Stimulated activated naive CD8-positive, alpha-beta T cell treated with anti-CD3 and anti-CD28 coated beads, Interleukin-15, amount 100 ng/mL, for 72 hours (primary cell): ENCODE measurements around the gene PHACTR1.
"Not testable (repeated sequence)": the region's sequence is repeated elsewhere in the genome, so short reads cannot be mapped to it uniquely, and the experiment has no call there.

ENCODE experiments used
- ATAC-seq: fragments of 150-1000 bp; cut with Tn5 transposase; 2 replicates; pipeline ENCODE4 v1.10.0; 2021; ENCODE audit warnings: mild to moderate bottlenecking, moderate library complexity
- DNase-seq, 2 donors: peaks; one replicate each; pipeline ENCODE4 v3.0.0; 2021 to 2022
- H3K27ac Mint-ChIP-seq, 2 donors: one replicate each; pipeline ENCODE4 v1.8.0; 2022; ENCODE audit warnings: mild to moderate bottlenecking in 2 of 2, mixed read lengths in 2 of 2, moderate library complexity in 2 of 2
- H3K27me3 Mint-ChIP-seq: one replicate; pipeline ENCODE4 v1.8.0; 2022; ENCODE audit warnings: mixed read lengths
- H3K4me1 Mint-ChIP-seq: one replicate; pipeline ENCODE4 v1.8.0; 2022; ENCODE audit warnings: mild to moderate bottlenecking, mixed read lengths
- H3K4me3 Mint-ChIP-seq, 2 donors: one replicate each; pipeline ENCODE4 v1.8.0; 2022; ENCODE audit warnings: mild to moderate bottlenecking in 2 of 2, mixed read lengths in 2 of 2, moderate library complexity in 1 of 2
- H3K9me3 Mint-ChIP-seq, 2 donors: one replicate each; pipeline ENCODE4 v1.8.0; 2022; ENCODE audit warnings: mixed read lengths in 2 of 2

Gene PHACTR1

GRCh38 chr6:12921467-12921866 lies 204.9 kb downstream of the PHACTR1 start:
- no peak overlapping the region for H3K27ac Mint-ChIP-seq
- no peaks in the 10 kb centered on the region for H3K4me1 Mint-ChIP-seq
- no peak overlapping the region for H3K4me3 Mint-ChIP-seq
- no peak for DNase-seq
- H3K27me3 Mint-ChIP-seq: peaks cover 5% of the 10 kb centered on the region
- no peak for ATAC-seq
- no peaks in the 10 kb centered on the region for H3K9me3 Mint-ChIP-seq

DNA sequence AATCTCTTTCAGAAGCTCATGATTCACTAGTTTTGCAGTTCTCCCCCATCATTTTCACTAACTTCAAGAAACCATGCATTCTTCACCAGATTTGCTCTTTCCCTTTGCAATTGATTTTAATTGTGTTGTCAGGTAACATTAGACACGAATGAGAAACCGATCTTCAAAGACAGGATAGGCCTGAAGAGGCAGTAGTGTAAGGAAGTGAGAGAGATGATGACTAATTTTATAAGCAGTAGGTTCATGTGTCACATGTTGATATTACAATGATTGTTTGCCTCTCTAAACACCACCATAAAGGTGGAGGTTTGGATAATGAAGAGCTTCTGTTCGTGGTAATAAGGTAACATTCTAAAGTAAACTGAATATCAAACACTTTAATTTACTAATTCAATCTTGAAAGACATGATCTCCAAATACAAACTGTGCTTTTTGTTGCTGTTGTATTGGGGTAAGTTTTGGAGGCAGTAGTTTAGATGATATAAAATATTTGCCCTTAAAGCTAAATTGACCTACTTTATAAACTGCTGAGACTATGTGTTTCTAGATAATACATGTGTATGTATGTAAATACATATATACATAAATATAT lies 207.2 kb downstream of the PHACTR1 start:
- no peaks in the 10 kb centered on the region for H3K9me3 Mint-ChIP-seq
- ATAC-seq: no peak

GRCh38 chr6:12924911-12925310 lies 208.3 kb downstream of the PHACTR1 start:
- H3K9me3 Mint-ChIP-seq: no peaks in the 10 kb centered on the region

More for the DNA sequence above, 207.2 kb downstream of the PHACTR1 start:
- no peak for DNase-seq
- Mint-ChIP-seq H3K27me3 (peaks cover 8% of the 10 kb centered on the region), H3K27ac (no peak overlapping the region), H3K4me3 (no peak overlapping the region), H3K4me1 (no peaks in the 10 kb centered on the region)

GRCh38 chr6:12927746-12928145 lies 211.2 kb downstream of the PHACTR1 start:
- Mint-ChIP-seq H3K4me3 (no peak overlapping the region), H3K4me1 (no peaks in the 10 kb centered on the region), H3K27me3 (peaks cover 8% of the 10 kb centered on the region), H3K27ac (no peak overlapping the region), H3K9me3 (no peaks in the 10 kb centered on the region)
- ATAC-seq: no peak
- no peak for DNase-seq

More at GRCh38 chr6:12924911-12925310, 208.3 kb downstream of the PHACTR1 start:
- Mint-ChIP-seq H3K27ac (no peak overlapping the region), H3K4me3 (no peak overlapping the region), H3K27me3 (peaks cover 8% of the 10 kb centered on the region), H3K4me1 (no peaks in the 10 kb centered on the region)
- no peak for DNase-seq
- no peak for ATAC-seq

DNA sequence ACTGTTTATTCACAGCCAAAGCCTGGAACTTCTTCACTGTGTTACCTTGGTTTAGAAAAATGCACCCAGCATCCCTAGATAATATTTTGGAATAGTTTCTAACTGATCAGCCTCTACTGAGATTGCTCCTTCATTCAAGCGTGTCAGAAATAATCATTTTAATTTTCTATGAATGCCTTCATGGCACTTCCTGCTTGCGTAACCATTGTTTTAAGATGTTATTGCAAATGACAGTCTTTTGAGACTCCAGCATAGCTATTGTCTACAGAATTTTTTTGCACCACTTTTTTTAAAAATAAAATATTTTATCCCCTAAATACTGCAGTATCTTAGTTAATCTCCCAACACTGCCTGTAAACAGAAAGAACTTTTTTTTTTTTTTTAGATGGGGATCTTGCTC lies 213.1 kb downstream of the PHACTR1 start:
- H3K4me3 Mint-ChIP-seq: no peak overlapping the region
- DNase-seq (no peak), ATAC-seq (no peak)
- H3K4me1 Mint-ChIP-seq: no peaks in the 10 kb centered on the region
- H3K27me3 Mint-ChIP-seq: peaks cover 8% of the 10 kb centered on the region
- no peaks in the 10 kb centered on the region for H3K9me3 Mint-ChIP-seq
- H3K27ac Mint-ChIP-seq: no peak overlapping the region

DNA sequence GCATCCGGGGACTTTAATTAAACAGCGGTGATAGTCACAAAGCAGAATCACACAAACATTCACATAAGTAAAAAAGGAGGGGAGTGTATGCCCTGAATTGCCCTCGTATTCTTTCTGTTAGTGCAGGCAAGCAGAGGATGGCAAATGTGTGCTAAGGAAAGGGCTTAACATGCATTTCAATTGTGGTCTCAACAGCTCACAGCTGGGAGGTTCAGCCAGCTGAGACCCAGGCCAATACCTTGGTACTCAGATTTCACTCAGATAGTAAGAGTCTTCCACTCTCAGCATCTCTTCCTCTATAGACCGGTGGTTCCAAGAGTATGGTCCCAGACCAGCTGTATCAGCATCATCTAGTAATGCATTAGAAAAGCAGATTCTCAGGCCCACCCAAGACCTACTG lies 215.1 kb downstream of the PHACTR1 start:
- no peak for ATAC-seq
- Mint-ChIP-seq H3K4me1 (no peaks in the 10 kb centered on the region), H3K27ac (no peak overlapping the region), H3K4me3 (no peak overlapping the region), H3K27me3 (peaks cover 1% of the 10 kb centered on the region), H3K9me3 (no peaks in the 10 kb centered on the region)
- DNase-seq: no peak

- H3K4me3 Mint-ChIP-seq: no peak overlapping the region
- no peak overlapping the region for H3K27ac Mint-ChIP-seq
- H3K9me3 Mint-ChIP-seq: no peaks in the 10 kb centered on the region
- DNase-seq (no peak), ATAC-seq (no peak)
- H3K27me3 Mint-ChIP-seq: no peaks in the 10 kb centered on the region
- H3K4me1 Mint-ChIP-seq: no peaks in the 10 kb centered on the region
Observed at GRCh38 chr6:12935637-12936036, 219.1 kb downstream of the PHACTR1 start.

DNA sequence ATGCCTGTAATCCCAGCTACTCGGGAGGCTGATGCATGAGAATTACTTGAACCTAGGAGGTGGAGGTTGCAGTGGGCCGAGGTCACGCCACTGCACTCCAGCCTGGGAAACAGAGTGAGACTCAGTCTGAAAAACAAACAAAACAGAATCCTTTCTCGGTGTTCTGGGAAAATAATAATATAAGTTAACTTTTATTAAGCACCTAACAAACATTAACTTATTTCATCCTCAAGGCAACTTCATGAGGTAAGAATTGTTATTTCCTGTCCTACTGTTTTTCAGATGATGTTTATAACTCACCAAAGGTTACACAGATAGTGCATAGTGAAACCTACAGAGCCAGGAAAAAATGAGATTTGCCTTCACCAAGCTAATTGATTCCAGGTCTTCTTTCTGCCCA lies 221.4 kb downstream of the PHACTR1 start:
- no peak for ATAC-seq
- Mint-ChIP-seq H3K4me1 (peaks cover 12% of the 10 kb centered on the region), H3K27me3 (no peaks in the 10 kb centered on the region), H3K27ac (no peak overlapping the region), H3K9me3 (no peaks in the 10 kb centered on the region), H3K4me3 (no peak overlapping the region)
- no peak for DNase-seq

DNA sequence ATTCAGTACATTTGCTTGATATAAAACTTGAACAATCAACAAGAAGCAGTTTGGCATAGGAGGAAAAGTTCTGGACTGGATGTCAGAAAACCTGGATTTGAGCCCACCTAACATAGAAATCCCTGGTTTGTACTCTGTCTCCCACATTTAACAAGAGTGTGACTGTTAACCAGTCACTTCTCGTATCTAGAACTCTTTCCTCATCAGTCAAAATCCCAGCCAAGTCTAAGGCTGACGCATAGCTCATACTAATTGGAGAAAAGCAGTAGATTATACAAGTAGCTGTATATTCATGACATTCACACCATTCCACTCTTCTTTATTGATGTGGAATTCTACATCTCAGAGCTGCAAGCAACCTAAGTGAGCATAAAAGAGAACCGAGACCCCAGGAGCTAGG lies 222.7 kb downstream of the PHACTR1 start:
- Mint-ChIP-seq H3K27me3 (no peaks in the 10 kb centered on the region), H3K27ac (no peak overlapping the region), H3K4me1 (peaks cover 12% of the 10 kb centered on the region), H3K4me3 (no peak overlapping the region), H3K9me3 (no peaks in the 10 kb centered on the region)
- ATAC-seq (no peak), DNase-seq (no peak)

DNA sequence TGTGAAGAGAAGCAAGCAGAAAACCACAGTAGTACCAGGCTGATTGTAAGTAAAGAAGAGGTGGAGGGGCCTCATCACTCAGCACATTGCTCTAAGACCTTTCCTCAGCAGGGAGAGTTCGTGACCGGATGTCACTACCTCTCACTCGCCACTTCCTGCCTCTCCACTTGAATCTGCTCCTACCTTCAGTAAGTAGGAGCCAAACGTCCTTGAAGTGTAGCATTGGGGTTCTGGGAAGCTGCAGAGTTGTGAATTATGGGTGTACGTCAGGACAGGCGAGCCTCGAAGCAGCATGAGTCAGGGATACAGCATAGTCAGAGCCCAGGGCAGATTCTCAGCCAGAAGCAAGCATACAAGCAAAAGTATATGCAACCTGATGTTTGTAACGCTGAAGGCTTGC lies 224.9 kb downstream of the PHACTR1 start:
- ATAC-seq: peak; percentile 73
- Mint-ChIP-seq H3K9me3 (no peaks in the 10 kb centered on the region), H3K4me3 (no peak overlapping the region), H3K4me1 (peaks cover 18% of the 10 kb centered on the region), H3K27me3 (no peaks in the 10 kb centered on the region), H3K27ac (peak overlapping the region; percentile 16 to 56)
- peak in 1 of 2 donors; percentile 11 for DNase-seq

- H3K27me3 Mint-ChIP-seq: no peaks in the 10 kb centered on the region
- DNase-seq (no peak), ATAC-seq (no peak)
- peaks cover 18% of the 10 kb centered on the region for H3K4me1 Mint-ChIP-seq
- no peaks in the 10 kb centered on the region for H3K9me3 Mint-ChIP-seq
- no peak overlapping the region for H3K27ac Mint-ChIP-seq
- H3K4me3 Mint-ChIP-seq: no peak overlapping the region
Observed at GRCh38 chr6:12943549-12943948, 227.0 kb downstream of the PHACTR1 start.

GRCh38 chr6:12944001-12944400 lies 227.4 kb downstream of the PHACTR1 start:
- Mint-ChIP-seq H3K27ac (no peak overlapping the region), H3K4me3 (no peak overlapping the region), H3K27me3 (no peaks in the 10 kb centered on the region), H3K4me1 (peaks cover 18% of the 10 kb centered on the region), H3K9me3 (no peaks in the 10 kb centered on the region)
- DNase-seq (no peak), ATAC-seq (no peak)

- not testable (repeated sequence) for H3K27ac Mint-ChIP-seq, H3K27me3 Mint-ChIP-seq, ATAC-seq, DNase-seq, H3K9me3 Mint-ChIP-seq, H3K4me3 Mint-ChIP-seq
- H3K4me1 Mint-ChIP-seq: peaks cover 18% of the 10 kb centered on the region
Observed at GRCh38 chr6:12944528-12944927, 228.0 kb downstream of the PHACTR1 start.

GRCh38 chr6:12947151-12947871 lies 230.7 kb downstream of the PHACTR1 start:
- DNase-seq: no peak
- Mint-ChIP-seq H3K9me3 (no peaks in the 10 kb centered on the region), H3K4me1 (peaks cover 6% of the 10 kb centered on the region), H3K27me3 (no peaks in the 10 kb centered on the region), H3K27ac (no peak overlapping the region), H3K4me3 (no peak overlapping the region)
- ATAC-seq: no peak

DNA sequence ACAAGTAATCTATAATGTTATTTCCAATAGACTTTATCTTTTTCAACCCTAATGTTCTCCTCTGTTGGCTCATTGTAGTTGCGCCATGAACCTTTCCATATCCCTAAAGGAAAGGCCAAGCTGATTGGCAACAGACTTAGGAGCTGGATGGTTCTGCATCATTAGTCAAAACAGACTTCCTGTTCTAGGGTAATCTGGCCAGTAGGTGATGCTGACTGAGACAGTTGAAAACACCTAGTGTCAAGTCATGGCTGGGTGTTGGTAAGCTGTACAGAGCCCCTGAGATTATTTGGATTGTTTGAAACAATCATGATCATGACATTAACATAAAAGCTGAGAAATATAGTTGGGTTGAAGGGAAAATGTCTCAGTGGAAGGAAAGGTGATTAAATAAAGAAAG lies 231.4 kb downstream of the PHACTR1 start:
- no peak for ATAC-seq
- no peaks in the 10 kb centered on the region for H3K27me3 Mint-ChIP-seq

GRCh38 chr6:12950976-12951375 lies 234.4 kb downstream of the PHACTR1 start:
- ATAC-seq (no peak), DNase-seq (no peak)
- H3K4me3 Mint-ChIP-seq: no peak overlapping the region
- H3K27ac Mint-ChIP-seq: no peak overlapping the region
- no peaks in the 10 kb centered on the region for H3K4me1 Mint-ChIP-seq
- H3K9me3 Mint-ChIP-seq: no peaks in the 10 kb centered on the region
- peaks cover 20% of the 10 kb centered on the region for H3K27me3 Mint-ChIP-seq

More for the DNA sequence above, 231.4 kb downstream of the PHACTR1 start:
- Mint-ChIP-seq H3K4me1 (peaks cover 6% of the 10 kb centered on the region), H3K4me3 (no peak overlapping the region), H3K9me3 (no peaks in the 10 kb centered on the region), H3K27ac (no peak overlapping the region)
- no peak for DNase-seq

DNA sequence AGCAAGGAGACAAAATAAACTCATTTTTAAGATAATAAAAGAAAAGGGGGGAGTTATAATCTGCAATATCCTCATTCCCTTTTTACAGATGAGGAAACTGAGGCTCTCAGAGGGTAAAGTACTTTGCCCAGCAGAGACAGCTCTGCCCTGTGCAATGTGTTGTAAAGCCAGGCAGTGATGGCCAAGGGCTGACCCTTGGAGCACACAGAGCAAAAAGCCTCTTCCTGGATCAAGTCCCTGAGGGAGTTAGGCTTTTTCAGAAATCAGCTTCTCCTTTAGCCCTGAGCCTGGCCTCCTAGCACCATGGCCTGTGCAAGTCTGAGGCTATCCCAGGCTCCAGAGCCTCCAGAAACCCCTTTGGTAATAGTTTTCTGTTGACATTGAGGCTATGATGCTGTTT lies 234.8 kb downstream of the PHACTR1 start:
- H3K27me3 Mint-ChIP-seq: peaks cover 24% of the 10 kb centered on the region
- peaks cover 4% of the 10 kb centered on the region for H3K4me1 Mint-ChIP-seq
- no peak overlapping the region for H3K27ac Mint-ChIP-seq
- no peaks in the 10 kb centered on the region for H3K9me3 Mint-ChIP-seq
- ATAC-seq: no peak
- DNase-seq: no peak
- no peak overlapping the region for H3K4me3 Mint-ChIP-seq
